GM12873 (cell line): ENCODE data around the gene KIRREL3.

ENCODE experiments used
- TF ChIP-seq, protein P1 (sequence below): IDR thresholded peaks from 2 replicates; pipeline ENCODE4 v1.5.1; 2012; ENCODE audit warnings: low read depth, mild to moderate bottlenecking, moderate library complexity, low read length, control low read depth; ENCODE audit not compliant: insufficient read depth; ENCODE audit errors: missing control alignments

KIRREL3 gene

GRCh38 chr11:126403022-126403581 is 597.5 kb downstream of the KIRREL3 start:
- TF ChIP-seq, protein P1, sequence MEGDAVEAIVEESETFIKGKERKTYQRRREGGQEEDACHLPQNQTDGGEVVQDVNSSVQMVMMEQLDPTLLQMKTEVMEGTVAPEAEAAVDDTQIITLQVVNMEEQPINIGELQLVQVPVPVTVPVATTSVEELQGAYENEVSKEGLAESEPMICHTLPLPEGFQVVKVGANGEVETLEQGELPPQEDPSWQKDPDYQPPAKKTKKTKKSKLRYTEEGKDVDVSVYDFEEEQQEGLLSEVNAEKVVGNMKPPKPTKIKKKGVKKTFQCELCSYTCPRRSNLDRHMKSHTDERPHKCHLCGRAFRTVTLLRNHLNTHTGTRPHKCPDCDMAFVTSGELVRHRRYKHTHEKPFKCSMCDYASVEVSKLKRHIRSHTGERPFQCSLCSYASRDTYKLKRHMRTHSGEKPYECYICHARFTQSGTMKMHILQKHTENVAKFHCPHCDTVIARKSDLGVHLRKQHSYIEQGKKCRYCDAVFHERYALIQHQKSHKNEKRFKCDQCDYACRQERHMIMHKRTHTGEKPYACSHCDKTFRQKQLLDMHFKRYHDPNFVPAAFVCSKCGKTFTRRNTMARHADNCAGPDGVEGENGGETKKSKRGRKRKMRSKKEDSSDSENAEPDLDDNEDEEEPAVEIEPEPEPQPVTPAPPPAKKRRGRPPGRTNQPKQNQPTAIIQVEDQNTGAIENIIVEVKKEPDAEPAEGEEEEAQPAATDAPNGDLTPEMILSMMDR: no peak

DNA sequence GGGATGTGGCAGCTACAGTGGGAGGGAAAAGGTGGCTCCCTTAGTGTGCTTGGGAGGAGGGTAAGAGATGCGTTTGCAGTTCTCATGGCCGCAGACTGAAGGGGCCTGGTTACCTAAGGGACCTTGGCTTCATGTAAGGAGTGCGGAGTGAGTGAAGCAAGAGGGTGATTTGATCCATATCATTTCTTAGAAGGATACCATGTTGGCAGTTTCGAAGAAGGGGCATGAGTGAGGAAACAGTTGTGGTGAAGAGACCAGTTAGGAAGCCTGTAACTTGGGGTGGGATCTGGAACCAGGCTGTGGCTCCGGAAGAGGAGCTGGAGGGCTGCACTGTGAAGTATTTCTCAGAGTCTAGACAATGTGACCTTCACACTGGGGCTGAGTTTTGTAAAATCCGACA is 600.1 kb downstream of the KIRREL3 start:
- TF ChIP-seq, protein P1: no peak

DNA sequence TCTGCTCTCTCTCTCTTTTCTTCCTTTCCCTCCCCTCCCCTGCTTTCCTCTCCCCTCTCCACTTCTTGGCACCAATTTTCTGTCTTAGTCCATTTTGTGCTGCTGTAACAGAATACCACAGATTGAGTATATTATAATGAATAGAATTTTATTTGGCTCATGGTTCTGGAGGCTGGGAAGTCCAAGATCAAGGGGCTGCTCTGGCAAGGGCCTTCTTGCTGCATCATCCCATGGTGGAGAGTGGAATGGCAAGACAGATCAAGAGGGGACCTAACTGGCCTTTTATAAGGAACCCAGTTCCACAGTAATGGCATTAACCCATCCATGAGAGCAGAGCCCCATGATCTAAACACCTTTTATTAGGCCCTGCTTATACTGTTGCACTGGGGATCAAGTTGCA is 600.6 kb downstream of the KIRREL3 start:
- TF ChIP-seq, protein P1: no peak

DNA sequence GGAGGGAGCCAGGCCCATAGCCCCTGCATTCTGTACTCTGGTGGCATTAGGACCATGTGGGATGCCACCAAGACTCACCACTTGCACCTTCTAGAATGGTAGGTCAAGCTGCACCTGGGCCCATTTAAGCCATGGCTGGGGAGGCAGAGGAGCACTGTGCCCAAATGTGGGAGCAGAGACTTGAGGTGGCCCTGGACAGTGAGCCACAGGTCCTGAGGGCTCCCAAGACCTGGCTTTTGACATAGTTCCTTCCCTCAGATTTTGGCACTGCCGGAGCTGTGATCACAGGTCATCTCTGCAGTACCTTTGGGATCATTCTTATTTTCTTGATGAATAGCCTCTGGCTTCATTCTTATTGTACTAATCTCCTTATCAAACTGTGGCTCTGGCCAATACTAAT is 601.8 kb downstream of the KIRREL3 start:
- TF ChIP-seq, protein P1: no peak

- TF ChIP-seq, protein P1: no peak
Observed at GRCh38 chr11:126398296-126398695, 602.3 kb downstream of the KIRREL3 start.

DNA sequence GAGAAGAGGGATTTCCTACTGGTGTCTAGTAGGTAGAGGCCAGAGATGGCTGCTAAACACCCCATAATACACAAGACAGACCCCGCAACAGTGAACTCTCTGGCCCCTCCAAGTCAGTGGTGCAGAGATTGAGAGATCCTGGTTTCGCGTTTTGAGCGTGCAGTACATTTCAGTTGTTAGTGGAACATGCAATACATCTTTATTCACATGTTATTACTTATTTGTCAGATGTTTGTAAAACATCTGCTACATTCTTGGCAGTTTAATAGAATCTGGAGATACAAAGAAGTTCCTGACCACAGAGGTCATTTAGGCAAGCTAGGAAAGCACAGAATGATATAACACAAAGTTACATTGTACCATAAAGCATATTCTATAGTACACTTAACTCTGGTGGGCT is 603.6 kb downstream of the KIRREL3 start:
- TF ChIP-seq, protein P1: no peak

DNA sequence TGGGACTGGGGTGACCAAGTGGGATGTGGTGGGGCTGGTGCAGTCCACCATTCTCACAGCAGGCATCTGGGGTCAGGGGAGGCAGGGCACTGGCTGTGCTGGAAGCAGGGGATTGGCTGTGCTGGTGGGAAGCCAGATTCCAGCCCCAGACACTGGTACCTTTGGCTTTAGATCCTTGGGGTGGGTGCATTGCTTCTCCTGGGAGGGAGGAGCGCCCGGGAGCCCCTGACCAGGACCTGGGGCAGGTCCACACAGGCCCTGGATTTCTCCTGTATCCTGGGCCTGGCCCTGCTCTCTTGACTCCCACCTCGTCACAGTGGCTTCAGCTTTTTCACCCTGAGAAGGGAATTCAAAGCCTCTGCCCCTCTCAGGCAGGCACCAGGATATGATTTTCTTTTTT is 606.5 kb downstream of the KIRREL3 start:
- TF ChIP-seq, protein P1: no peak
